ENCODE data around the gene NAGPA.

Gene NAGPA

DNA sequence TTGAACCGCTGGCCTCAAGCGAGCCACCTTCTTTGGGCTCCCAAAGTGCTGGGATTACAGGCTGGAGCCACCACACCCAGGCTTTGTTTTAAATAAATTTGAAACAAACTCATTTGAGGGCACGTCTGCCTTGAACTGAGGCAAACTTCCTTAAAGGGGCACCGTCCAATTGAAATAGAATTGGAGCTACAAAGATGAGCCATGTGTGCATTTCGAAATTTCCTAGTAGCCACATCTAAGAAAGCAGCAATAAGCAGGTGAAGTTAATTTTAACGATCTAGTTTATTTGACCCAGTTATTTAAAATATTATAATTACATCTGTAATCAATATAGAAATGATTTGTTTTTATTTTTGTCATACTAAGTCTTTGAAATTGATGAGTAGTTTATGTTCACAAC, 32.8 kb upstream of the NAGPA start:
- TF ChIP-seq, protein P1, sequence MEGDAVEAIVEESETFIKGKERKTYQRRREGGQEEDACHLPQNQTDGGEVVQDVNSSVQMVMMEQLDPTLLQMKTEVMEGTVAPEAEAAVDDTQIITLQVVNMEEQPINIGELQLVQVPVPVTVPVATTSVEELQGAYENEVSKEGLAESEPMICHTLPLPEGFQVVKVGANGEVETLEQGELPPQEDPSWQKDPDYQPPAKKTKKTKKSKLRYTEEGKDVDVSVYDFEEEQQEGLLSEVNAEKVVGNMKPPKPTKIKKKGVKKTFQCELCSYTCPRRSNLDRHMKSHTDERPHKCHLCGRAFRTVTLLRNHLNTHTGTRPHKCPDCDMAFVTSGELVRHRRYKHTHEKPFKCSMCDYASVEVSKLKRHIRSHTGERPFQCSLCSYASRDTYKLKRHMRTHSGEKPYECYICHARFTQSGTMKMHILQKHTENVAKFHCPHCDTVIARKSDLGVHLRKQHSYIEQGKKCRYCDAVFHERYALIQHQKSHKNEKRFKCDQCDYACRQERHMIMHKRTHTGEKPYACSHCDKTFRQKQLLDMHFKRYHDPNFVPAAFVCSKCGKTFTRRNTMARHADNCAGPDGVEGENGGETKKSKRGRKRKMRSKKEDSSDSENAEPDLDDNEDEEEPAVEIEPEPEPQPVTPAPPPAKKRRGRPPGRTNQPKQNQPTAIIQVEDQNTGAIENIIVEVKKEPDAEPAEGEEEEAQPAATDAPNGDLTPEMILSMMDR (conservative IDR thresholded peaks at IDR 0.05; ENCODE audit: low read length) = no peak
- no peak overlapping the region for H3K4me3 ChIP-seq (ENCODE audit: low read length)
- DNase-seq (ENCODE audit: low read depth) = no peak

DNA sequence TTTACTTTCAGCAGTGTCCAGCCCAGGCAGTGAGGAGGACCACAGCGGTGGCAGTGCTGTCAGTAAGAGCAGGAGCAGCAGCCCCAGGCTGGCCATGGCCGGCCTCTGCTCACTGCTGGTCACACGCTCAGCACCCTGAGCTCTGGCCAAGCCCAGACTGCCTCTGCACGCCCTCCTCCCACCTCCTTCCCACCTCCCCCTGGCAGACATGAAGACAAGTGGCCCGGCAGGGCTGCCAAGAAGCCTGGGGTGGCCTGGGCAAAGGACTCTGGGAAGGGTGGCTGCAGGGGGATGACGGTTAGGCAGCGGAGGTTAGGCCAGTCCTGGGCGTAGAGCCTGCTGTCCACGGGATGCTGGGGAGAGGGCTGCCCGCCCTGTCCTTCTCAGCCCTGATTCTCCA, 32.1 kb upstream of the NAGPA start, which contains the start of gene C16orf89:
Gene C16orf89 (minus strand): TSS at position 144 of the 400 bp plus-strand sequence. CDS start 48 bp downstream, at position 96.
- no peak for DNase-seq (ENCODE audit: low read depth)
- no peak within 1 kb of the TSS for H3K4me3 ChIP-seq (ENCODE audit: low read length)
- TF ChIP-seq, protein P1 (conservative IDR thresholded peaks at IDR 0.05; ENCODE audit: low read length) = no peak

DNA sequence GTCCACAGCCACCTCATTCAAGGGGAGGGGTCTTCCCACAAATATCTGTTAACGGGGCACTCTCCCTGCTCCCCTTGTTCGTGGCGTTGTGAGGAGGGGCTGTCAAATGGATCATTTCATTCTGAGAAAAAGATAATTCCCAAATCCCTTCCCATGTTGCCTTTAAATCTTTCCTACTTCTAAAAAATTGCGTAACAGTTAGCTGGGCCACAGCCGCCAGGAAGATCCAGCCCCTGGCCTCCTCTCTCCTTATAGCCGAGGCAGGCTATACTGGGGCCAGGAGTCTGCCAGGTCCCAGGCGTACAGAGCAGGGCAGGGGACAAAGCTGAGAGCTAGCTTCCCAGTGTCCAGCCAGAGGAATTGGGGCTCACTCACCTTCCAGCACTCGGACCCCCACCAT, 31.6 kb upstream of the NAGPA start:
- no peak for DNase-seq (ENCODE audit: low read depth)
- TF ChIP-seq, protein P1 (conservative IDR thresholded peaks at IDR 0.05; ENCODE audit: low read length) = no peak
- no peak overlapping the region for H3K4me3 ChIP-seq (ENCODE audit: low read length)

DNA sequence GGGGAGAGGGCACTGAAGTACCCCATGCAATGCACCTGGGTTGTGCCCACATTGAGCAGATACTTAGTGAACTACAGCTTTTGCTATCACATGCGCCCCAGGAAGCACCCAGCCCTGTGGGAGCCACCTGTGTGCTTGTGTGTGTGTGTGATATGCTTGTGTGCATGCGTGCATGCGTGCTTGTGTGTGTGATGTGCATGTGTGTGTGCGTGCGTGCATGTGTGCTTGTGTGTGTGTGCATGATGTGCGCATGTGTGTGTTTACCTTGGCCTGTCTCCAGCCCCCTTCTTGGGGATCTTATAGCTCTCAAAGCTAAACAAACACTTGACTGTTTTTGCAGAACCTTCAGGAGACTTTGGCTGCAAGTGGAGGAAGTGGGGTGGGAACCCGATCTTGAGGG, 31.2 kb upstream of the NAGPA start:
- no peak for DNase-seq (ENCODE audit: low read depth)
- H3K4me3 ChIP-seq (ENCODE audit: low read length) = no peak overlapping the region
- TF ChIP-seq, protein P1 (conservative IDR thresholded peaks at IDR 0.05; ENCODE audit: low read length) = no peak

DNA sequence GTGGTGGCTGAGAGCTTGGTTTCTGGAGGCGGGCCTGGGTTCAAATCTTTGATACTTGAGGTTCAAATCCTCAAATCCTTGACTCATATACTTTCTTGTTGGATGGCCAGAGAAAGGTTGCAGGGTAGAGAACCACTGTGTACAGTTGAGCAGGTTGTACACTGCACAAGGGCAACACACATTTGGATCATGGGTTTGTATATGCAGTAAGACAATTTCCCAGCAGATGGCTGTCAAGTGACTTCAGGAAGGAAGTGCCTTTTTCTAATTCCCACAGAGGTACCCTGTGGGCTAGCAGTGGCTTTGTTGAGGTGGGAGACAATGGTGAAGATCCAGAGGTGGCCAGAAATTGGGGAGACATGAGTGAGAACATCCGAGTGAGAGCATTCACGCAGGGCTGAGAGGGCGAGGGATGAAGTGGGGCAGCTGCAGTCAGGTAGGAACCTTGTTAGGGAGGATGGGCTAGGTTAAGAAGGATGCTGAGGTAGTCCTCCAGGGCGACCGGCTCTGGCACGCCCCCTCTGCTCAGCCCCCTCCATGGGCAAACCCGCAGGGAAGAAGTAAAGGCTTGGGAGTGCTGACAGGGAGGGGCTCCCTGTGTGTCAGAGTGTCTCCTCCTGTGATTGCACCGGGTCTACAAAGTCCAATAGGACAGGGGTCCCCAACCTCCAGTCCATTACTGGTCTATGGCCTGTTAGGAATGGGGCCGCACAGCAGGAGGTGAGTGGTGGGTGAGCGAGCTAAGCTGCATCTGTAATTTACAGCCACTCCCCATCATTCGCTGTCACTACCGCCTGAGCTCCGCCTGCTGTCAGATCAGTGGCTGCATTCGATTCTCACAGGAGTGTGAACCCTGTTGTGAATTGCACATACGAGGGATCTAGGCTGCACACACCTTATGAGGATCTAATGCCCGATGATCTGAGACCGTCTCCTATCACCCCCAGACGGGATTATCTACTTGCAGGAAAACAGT, 29.3 kb upstream of the NAGPA start:
- no peak for DNase-seq (ENCODE audit: low read depth)
- no peak overlapping the region for H3K4me3 ChIP-seq (ENCODE audit: low read length)
- TF ChIP-seq, protein P1 (conservative IDR thresholded peaks at IDR 0.05; ENCODE audit: low read length) = no peak

DNA sequence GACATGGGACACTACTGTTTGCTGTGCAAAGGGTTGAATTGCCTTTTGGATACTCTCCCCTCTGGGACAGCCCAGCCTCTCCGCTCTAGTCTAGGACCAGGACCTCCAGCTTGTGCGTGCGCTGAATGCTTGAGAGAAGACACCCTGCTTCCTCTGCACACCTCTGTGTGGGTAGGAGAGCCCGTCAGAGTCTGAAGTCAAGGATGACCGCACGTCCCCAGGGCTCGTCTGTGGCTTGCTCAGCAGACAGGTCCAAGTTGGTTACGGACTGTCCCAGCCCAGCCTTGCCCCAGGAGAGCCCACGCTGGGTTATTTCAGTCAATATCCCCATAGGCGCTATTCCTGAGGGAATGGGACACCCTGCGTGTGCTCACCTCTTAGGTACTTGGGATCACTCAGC, 28.3 kb upstream of the NAGPA start:
- TF ChIP-seq, protein P1 (conservative IDR thresholded peaks at IDR 0.05; ENCODE audit: low read length) = no peak
- no peak for DNase-seq (ENCODE audit: low read depth)
- no peak overlapping the region for H3K4me3 ChIP-seq (ENCODE audit: low read length)

All from AG10803 (cell line).